ENCODE data around the gene ZSWIM1.

GRCh38 chr20:45912344-45912682 lies 31.3 kb downstream of the ZSWIM1 start:
- no peak for TF ChIP-seq CTCF (conservative IDR thresholded peaks at IDR 0.05; ENCODE audit: low read depth, low read length)
- no peak for TF ChIP-seq EZH2 (IDR thresholded peaks at IDR 0.05; ENCODE audit: borderline replicate concordance, low read depth, low read length, poor library complexity, severe bottlenecking)

Measured in A673 (cell line).